ENCODE data around the gene BSG. TPM values are rescaled to one million over a fixed set of nuclear protein-coding genes. Genes with fewer than 3 reads are reported as not detected.

The BSG gene
- total RNA-seq, 1 experiment from 2014 or later, result 725 TPM

DNA sequence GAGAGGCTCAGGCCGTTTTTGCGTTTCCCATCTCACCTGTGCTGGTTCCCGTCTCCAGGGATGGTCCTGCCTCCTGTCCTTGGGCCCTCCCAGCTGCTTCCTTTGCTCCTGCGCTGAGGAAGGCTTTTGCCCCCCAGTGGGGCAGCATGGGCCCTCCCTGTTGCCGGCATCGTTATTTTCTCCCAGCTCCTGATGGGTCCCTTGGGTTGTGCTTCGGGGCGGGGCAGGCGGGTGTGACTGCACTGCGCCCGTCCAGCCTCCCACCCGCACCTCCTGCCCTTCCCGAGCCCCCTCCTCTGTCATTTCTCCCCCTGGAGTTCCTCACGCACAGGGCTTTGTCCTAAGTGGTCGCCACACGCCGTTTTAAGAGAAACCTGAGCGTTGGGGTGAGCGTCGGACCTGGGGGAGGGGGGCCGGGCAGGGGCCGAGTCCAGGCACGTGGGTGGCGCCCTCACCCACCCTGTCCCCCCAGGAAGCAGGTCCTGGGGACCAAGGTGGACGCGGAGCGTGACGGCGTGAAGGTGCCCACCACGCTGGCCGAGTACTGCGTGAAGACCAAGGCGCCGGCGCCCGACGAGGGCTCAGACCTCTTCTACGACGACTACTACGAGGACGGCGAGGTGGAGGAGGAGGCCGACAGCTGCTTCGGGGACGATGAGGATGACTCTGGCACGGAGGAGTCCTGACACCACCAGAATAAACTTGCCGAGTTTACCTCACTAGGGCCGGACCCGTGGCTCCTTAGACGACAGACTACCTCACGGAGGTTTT lies 31.3 kb upstream of the BSG start:
- no peak for DNase-seq (ENCODE audit: low spot score)

DNA sequence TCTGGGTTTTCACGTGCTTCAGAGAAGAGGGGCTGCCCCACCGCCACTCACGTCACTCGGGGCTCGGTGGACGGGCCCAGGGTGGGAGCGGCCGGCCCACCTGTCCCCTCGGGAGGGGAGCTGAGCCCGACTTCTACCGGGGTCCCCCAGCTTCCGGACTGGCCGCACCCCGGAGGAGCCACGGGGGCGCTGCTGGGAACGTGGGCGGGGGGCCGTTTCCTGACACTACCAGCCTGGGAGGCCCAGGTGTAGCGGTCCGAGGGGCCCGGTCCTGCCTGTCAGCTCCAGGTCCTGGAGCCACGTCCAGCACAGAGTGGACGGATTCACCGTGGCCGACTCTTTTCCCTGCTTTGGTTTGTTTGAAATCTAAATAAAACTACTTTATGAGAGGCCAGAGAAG lies 30.7 kb upstream of the BSG start:
- no peak for DNase-seq (ENCODE audit: low spot score)

GRCh38 chr19:542173-542866 lies 30.1 kb upstream of the BSG start:
- DNase-seq (ENCODE audit: low spot score), result no peak

DNA sequence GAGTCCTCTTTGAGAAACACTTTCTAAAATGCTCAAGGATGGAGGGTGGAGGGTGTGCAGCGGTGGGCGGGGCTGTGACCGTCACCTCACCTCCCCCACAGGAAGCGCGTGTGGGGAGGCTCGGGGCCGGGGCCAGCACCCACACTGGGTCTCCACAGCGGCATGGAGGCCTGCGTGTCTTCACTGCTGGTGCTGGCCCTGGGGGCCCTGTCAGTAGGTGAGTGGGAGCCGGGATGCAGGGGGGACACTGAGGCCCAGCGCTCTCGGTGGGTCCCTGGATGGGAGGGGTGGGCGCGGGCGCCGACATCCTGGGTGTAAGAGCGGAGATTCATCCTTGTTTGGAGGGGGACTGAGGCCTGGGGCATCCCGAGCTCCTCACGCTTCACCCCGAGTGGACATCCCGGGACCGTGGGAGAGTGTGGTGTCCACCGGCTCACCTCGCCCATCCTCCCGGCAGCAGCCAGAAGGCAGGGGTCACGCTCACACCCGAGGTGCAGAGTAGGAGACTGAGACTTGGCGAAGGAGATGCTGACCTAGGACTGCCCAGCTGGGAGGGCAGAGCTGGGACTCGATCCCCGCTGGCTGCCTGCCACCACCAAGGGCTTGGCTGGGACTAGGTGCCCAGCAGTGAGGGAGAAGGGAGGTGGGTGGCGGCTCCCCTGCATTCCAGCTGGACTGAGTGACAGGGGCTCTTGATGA lies 28.3 kb upstream of the BSG start, which contains the start of gene GZMM:
GZMM (plus strand) TSS at position 144 of the 699 bp plus-strand sequence; CDS start at position 163, 19 bp downstream.
- no peak for DNase-seq (ENCODE audit: low spot score)

DNA sequence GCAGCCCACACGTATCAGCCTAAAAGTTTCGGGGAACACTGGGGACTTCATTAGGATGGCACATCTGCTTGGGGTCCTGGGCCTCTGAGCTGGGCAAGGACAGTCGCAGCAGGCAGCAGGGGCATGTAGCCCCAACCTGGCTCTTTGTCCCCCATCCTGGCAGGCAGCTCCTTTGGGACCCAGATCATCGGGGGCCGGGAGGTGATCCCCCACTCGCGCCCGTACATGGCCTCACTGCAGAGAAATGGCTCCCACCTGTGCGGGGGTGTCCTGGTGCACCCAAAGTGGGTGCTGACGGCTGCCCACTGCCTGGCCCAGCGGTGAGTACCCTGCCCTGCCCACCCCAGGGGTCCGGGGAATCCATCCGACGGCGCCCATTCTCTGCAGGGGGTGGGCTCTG lies 25.3 kb upstream of the BSG start:
- DNase-seq (ENCODE audit: low spot score), result no peak

DNA sequence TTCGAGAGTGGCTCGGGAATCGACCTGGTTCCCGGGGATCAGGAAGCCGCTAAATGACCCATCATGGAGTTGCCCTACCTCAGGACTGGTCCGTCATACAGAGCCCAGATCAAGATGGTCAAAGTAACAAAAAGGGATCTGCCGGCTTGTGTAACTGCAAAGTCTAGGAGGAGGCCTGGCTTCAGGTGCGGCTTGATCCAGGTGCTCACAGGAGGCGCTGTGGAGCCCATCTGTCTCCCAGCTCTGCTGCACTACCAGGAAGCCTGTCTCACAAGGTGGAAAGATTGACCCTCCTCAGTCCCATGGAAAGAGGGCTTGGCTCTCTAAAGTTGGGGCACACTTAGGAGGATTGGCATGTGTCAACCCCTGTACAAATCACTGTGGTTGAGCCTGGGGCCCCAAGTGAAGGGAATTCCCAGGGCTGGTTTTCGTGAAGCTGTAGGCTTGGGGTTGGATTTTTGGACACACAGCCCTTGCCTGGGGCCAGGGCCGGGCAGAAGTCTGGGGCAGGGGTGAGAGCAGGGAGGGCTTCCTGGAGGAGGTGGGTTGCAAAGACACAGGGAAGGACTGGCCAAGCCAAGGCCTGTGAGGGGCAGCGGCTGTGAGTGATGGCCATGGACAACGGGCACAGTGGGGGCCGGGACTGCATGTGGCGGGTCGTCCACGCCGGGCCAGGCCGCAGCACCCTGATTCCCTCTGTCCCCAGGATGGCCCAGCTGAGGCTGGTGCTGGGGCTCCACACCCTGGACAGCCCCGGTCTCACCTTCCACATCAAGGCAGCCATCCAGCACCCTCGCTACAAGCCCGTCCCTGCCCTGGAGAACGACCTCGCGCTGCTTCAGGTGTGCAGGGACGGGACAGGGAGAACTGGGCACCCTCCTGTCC lies 24.3 kb upstream of the BSG start:
- DNase-seq (ENCODE audit: low spot score), result no peak

- no peak for DNase-seq (ENCODE audit: low spot score)
Observed at GRCh38 chr19:548886-549830, 23.2 kb upstream of the BSG start.

GRCh38 chr19:554817-555216 lies 17.6 kb upstream of the BSG start:
- no peak for DNase-seq (ENCODE audit: low spot score)

GRCh38 chr19:555474-555808 lies 17.0 kb upstream of the BSG start:
- DNase-seq (ENCODE audit: low spot score), result no peak

- no peak for DNase-seq (ENCODE audit: low spot score)
Observed at GRCh38 chr19:556611-557382, 15.6 kb upstream of the BSG start.

- DNase-seq (ENCODE audit: low spot score), result no peak
Observed at GRCh38 chr19:558770-559439, 13.5 kb upstream of the BSG start.

- no peak for DNase-seq (ENCODE audit: low spot score)
Observed at GRCh38 chr19:560121-560520, 12.3 kb upstream of the BSG start.

- no peak for DNase-seq (ENCODE audit: low spot score)
Observed at GRCh38 chr19:566403-566802, 6.0 kb upstream of the BSG start.

DNA sequence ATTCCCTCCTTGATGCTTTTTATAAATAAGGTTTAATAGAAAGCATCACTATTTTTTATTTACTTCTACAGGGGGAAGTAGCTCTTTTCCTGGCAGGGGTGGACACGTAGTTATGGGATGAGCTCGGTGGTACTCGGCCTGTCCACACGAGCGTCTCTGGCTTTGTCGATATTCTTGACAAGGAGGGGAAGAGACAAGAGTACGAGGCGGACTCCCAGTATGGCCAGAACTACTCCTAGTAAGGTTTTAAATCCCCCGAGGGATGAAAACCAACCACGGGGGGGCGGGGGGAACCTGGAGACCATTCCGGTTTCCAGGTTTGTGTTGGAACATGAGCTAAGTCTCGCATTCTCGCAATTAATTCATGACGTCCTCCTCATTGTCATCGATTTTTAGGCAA lies 5.6 kb upstream of the BSG start:
- no peak for DNase-seq (ENCODE audit: low spot score)

- no peak for DNase-seq (ENCODE audit: low spot score)
Observed at GRCh38 chr19:567296-567900, 5.0 kb upstream of the BSG start.

- no peak for DNase-seq (ENCODE audit: low spot score)
Observed at GRCh38 chr19:570251-570686, 2.1 kb upstream of the BSG start.

GRCh38 chr19:570937-571565 lies 1.3 kb upstream of the BSG start:
- peak; percentile 66 for DNase-seq (ENCODE audit: low spot score)

DNA sequence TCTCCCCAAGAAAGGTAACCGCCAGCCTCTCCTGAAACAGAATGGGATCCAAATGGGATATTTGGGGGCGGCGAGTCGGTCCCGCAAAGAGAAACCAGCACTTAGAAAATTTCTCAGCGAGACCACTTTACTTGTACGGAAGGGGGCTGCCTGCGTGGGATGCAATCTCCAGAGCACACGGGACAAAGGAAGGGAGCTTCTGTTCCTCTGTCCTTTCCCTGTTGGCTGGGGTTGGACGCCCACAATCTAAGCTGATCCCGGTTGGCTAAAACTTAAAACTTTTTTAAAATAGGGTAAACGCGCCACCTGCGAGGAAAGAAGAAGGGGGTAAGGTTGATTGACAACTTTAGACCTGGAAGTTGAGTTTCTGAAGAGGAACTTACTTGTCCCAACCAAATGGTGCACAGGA lies 826 bp upstream of the BSG start:
- DNase-seq (ENCODE audit: low spot score), result peak; percentile 56

Measured in HT-29 (cell line).